Ascending aorta (tissue), 2 donors: ENCODE measurements around the gene EGFR. TPM values are rescaled to one million over a fixed set of nuclear protein-coding genes. Genes with fewer than 3 reads are reported as not detected.

Source experiments
- DNase-seq, 2 donors: peaks; one replicate each; pipeline ENCODE4 v3.0.0-alpha.2; 2019; ENCODE audit warnings: low spot score in 2 of 2
- H3K27ac ChIP-seq, 2 donors: fragments of 200-600 bp; sonication (generic); one replicate each; pipeline ENCODE4 v1.5.1; 2016 to 2017; ENCODE audit warnings: mild to moderate bottlenecking in 1 of 2
- H3K27me3 ChIP-seq: fragments of 200-600 bp; sonication (generic); one replicate; pipeline ENCODE4 v1.5.1; 2017
- H3K36me3 ChIP-seq, 2 donors: fragments of 200-600 bp; sonication (generic); one replicate each; pipeline ENCODE4 v1.5.1; 2016
- H3K4me1 ChIP-seq, 2 donors: fragments of 200-600 bp; sonication (generic); one replicate each; pipeline ENCODE4 v1.5.1; 2016 to 2017; ENCODE audit warnings: mild to moderate bottlenecking in 1 of 2
- H3K4me3 ChIP-seq, 2 donors: fragments of 200-600 bp; sonication (generic); one replicate each; pipeline ENCODE4 v1.5.1; 2016 to 2017; ENCODE audit warnings: mild to moderate bottlenecking in 1 of 2
- H3K9me3 ChIP-seq, 2 donors: fragments of 200-600 bp; sonication (generic); one replicate each; pipeline ENCODE4 v1.5.1; 2016
- CTCF ChIP-seq, 3 experiments: fragments of 200-600 bp in 2 of 3; fragments of 450-650 bp in 1 of 3; sonication (generic) in 2 of 3; IDR thresholded peaks; one replicate each; pipeline ENCODE4 v1.5.1; 2016 to 2019; ENCODE audit warnings: antibody characterized with exemption in 3 of 3, mild to moderate bottlenecking in 1 of 3, moderate library complexity in 1 of 3
- intact Hi-C: fragments of 100-400 bp; cut with DNase I; formaldehyde crosslinking; loops from one replicate; pipeline ENCODE4 v1.15.1; 2023
- total RNA-seq: library from RNA; depleted of rRNA; stranded (reverse); fragments of >200 nt; gene quantifications from one replicate; pipeline ENCODE4 v1.1.0, GENCODE V29; 2016

Gene EGFR
- total RNA-seq, 1 donor from 2014 or later = 33.8 TPM

- Histone ChIP-seq H3K36me3 (peaks cover 37 to 58% of the 10 kb centered on the region in 2 donors), H3K9me3 (no peaks in the 10 kb centered on the region), H3K4me3 (no peak overlapping the region), H3K4me1 (no peaks in the 10 kb centered on the region), H3K27ac (no peak overlapping the region), H3K27me3 (no peaks in the 10 kb centered on the region)
- intact Hi-C loops = no loop called here
- no peak for TF ChIP-seq CTCF (IDR thresholded peaks at IDR 0.05)
- DNase-seq = peak in 1 of 2 donors; percentile 35
These were observed 180.6 kb downstream of the EGFR start for GRCh38 chr7:55199418-55199817.

DNA sequence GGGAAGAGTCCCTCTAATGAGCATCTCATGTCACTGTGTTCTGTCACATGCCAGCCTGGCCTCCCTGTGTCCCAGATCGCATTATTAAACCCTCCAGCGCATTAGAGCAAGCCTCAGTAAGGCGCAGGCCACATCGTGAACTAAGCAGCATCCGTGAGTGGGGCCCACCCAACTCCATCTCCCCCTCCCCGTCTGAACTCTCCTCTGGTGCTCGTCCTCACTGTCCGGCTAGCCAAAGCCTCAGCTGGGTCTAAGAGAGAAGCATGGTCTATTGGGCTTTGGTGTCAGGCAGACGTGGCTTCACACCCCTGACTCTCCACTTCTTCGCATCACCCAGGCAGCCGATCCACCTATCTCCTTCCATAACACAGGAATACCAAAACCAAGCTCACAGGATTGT is 181.6 kb downstream of the EGFR start:
- DNase-seq = no peak
- no peaks in the 10 kb centered on the region for H3K27me3 ChIP-seq
- H3K4me1 ChIP-seq = no peaks in the 10 kb centered on the region
- no peak overlapping the region for H3K4me3 ChIP-seq
- no peak overlapping the region for H3K27ac ChIP-seq
- no peaks in the 10 kb centered on the region for H3K9me3 ChIP-seq
- peaks cover 39 to 68% of the 10 kb centered on the region in 2 donors for H3K36me3 ChIP-seq
- no peak for TF ChIP-seq CTCF (IDR thresholded peaks at IDR 0.05)
- intact Hi-C loops = no loop called here

DNA sequence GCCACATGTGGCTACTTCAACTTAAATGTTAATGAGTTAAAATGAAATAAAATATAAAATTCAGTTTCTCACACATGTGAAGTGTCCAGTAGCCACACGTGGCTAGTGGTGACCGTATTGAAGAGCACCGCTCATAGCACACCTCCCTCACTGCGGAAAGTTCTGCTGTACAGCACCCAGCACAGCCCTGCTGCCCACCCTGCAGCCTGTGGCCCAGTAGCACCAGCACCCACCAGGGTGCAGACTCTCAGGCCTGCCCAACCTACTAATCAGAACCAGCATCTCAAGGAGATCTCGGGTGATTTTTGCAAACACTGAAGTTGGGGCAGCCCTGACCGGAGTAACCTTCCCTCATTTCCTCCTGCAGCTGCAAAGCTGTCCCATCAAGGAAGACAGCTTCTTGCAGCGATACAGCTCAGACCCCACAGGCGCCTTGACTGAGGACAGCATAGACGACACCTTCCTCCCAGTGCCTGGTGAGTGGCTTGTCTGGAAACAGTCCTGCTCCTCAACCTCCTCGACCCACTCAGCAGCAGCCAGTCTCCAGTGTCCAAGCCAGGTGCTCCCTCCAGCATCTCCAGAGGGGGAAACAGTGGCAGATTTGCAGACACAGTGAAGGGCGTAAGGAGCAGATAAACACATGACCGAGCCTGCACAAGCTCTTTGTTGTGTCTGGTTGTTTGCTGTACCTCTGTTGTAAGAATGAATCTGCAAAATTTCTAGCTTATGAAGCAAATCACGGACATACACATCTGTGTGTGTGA is 183.5 kb downstream of the EGFR start:
- H3K4me3 ChIP-seq = no peak overlapping the region
- intact Hi-C loops = no loop called here
- H3K36me3 ChIP-seq = peaks cover 56 to 87% of the 10 kb centered on the region in 2 donors
- no peak for DNase-seq
- no peaks in the 10 kb centered on the region for H3K4me1 ChIP-seq
- no peaks in the 10 kb centered on the region for H3K27me3 ChIP-seq
- H3K27ac ChIP-seq = no peak overlapping the region
- no peaks in the 10 kb centered on the region for H3K9me3 ChIP-seq
- TF ChIP-seq CTCF (IDR thresholded peaks at IDR 0.05) = no peak

DNA sequence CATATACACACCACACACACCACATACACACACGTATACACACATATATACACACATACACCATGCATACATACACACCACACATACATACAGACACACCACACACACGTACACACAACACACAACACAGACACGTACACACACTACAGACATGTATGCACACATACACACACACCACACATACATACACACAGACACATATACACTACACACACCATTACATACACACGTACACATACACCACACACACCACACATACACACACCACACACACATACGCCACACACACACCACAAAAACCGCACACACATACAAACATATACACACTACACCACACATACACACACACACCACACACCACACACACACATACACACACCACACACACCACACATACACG is 184.5 kb downstream of the EGFR start:
- TF ChIP-seq CTCF (IDR thresholded peaks at IDR 0.05) = no peak

DNA sequence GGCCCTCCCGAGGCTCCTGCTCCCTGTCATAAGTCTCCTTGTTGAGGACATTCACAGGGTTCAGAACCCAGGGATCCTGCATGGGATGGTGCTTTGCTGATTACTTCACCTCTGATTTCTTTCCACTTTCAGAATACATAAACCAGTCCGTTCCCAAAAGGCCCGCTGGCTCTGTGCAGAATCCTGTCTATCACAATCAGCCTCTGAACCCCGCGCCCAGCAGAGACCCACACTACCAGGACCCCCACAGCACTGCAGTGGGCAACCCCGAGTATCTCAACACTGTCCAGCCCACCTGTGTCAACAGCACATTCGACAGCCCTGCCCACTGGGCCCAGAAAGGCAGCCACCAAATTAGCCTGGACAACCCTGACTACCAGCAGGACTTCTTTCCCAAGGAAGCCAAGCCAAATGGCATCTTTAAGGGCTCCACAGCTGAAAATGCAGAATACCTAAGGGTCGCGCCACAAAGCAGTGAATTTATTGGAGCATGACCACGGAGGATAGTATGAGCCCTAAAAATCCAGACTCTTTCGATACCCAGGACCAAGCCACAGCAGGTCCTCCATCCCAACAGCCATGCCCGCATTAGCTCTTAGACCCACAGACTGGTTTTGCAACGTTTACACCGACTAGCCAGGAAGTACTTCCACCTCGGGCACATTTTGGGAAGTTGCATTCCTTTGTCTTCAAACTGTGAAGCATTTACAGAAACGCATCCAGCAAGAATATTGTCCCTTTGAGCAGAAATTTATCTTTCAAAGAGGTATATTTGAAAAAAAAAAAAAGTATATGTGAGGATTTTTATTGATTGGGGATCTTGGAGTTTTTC is 186.5 kb downstream of the EGFR start:
- TF ChIP-seq CTCF (IDR thresholded peaks at IDR 0.05) = no peak

More for the DNA sequence above, 184.5 kb downstream of the EGFR start:
- intact Hi-C loops = no loop called here
- Histone ChIP-seq H3K4me1 (no peaks in the 10 kb centered on the region), H3K36me3 (peaks cover 66 to 90% of the 10 kb centered on the region in 2 donors), H3K27me3 (no peaks in the 10 kb centered on the region), H3K4me3 (no peak overlapping the region), H3K9me3 (no peaks in the 10 kb centered on the region), H3K27ac (no peak overlapping the region)
- DNase-seq = no peak

More for the DNA sequence above, 186.5 kb downstream of the EGFR start:
- peaks cover 64 to 82% of the 10 kb centered on the region in 2 donors for H3K36me3 ChIP-seq
- intact Hi-C loops = no loop called here
- DNase-seq = no peak
- no peaks in the 10 kb centered on the region for H3K4me1 ChIP-seq
- no peaks in the 10 kb centered on the region for H3K27me3 ChIP-seq
- H3K9me3 ChIP-seq = no peaks in the 10 kb centered on the region
- H3K27ac ChIP-seq = no peak overlapping the region
- H3K4me3 ChIP-seq = no peak overlapping the region
